Fibroblast of mammary gland (primary cell): ENCODE results near the gene PEX14.
"Not testable (repeated sequence)": the region's sequence is repeated elsewhere in the genome, so short reads cannot be mapped to it uniquely, and the experiment has no call there.

Experiments used
- DNase-seq: peaks from one replicate; pipeline ENCODE4 v3.0.0-alpha.2; 2010; ENCODE audit warnings: low read depth
- H3K4me3 ChIP-seq: 2 replicates; pipeline ENCODE4 v1.5.1; 2011; ENCODE audit warnings: low read depth, mild to moderate bottlenecking, low read length, moderate library complexity; ENCODE audit not compliant: control insufficient read depth
- CTCF ChIP-seq: conservative IDR thresholded peaks from 2 replicates; pipeline ENCODE4 v1.5.1; 2011; ENCODE audit warnings: low read depth, low read length, inconsistent platforms; ENCODE audit not compliant: control insufficient read depth, insufficient read depth

The PEX14 gene, protein sequence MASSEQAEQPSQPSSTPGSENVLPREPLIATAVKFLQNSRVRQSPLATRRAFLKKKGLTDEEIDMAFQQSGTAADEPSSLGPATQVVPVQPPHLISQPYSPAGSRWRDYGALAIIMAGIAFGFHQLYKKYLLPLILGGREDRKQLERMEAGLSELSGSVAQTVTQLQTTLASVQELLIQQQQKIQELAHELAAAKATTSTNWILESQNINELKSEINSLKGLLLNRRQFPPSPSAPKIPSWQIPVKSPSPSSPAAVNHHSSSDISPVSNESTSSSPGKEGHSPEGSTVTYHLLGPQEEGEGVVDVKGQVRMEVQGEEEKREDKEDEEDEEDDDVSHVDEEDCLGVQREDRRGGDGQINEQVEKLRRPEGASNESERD

GRCh38 chr1:10474613-10475507, at the start of gene PEX14:
TSS of gene PEX14 (plus strand) at chr1:10474950. CDS start at chr1:10474967, 17 bp downstream.
- peak within 1 kb of the TSS; percentile 72 for H3K4me3 ChIP-seq

GRCh38 chr1:10425826-10426534, 48.8 kb upstream of the PEX14 start:
- H3K4me3 ChIP-seq, DNase-seq: not testable (repeated sequence)

More at GRCh38 chr1:10474613-10475507, at the start of gene PEX14:
- no peak for TF ChIP-seq CTCF
- DNase-seq: peak; percentile 75

DNA sequence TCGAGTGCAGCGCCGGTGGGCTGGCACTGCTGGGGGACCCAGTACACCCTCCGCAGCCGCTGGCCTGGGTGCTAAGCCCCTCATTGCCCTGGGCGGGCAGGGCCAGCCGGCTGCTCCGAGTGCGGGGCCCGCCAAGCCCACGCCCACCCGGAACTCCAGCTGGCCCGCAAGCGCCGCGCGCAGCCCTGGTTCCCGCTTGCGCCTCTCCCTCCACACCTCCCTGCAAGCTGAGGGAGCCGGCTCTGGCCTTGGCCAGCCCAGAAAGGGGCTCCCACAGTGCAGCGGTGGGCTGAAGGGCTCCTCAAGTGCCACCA, 48.3 kb upstream of the PEX14 start:
- not testable (repeated sequence) for DNase-seq, H3K4me3 ChIP-seq

GRCh38 chr1:10428984-10429383, 45.8 kb upstream of the PEX14 start:
- TF ChIP-seq CTCF: no peak
- no peak for DNase-seq
- H3K4me3 ChIP-seq: no peak overlapping the region

GRCh38 chr1:10429868-10430215, 44.9 kb upstream of the PEX14 start:
- peak overlapping the region; percentile 89 for H3K4me3 ChIP-seq
- no peak for TF ChIP-seq CTCF
- DNase-seq: peak; percentile 65

DNA sequence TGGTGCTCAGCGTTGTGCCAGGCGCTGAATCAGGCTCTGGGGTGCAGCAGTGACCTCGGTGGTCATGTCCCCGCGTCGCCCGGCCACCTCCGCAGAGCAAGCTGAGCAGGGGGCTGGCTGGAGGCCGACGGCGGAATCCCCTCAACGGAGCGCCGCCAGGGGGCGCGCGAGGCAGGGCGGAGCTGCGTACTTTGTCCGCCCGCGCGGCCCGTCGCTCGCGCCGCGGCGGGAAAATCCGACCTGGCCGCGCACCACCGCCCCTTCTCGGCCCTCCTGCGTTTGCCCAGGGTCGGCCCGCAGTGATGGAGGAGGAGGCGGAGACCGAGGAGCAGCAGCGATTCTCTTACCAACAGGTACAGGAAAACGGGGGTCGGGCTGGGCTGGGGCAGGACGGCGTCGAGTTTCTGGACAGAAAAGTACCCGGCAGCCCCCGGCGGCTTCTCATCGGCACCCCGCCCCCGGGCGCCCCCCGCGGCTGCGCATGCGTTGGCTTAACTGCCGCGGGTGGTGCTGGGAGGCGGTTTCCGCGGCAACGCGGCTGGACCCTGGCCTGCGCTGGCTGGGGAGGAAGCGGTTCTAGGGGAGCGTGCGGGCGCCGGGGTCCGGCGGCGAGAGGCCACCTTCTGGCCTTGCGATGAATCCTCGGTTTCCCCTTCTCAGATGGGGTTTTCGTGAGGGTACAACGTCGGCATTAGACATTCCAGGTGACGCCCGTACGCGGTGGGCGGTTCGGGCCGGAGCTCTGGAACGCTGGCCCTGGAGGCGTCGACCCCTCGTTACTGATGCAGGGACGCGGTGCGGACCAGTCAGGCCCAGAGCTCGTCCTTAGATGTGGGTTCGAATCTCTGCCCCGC, 44.3 kb upstream of the PEX14 start, which contains the start of gene CENPS:
Gene CENPS, plus strand, starts transcription at position 218 of the 854 bp plus-strand sequence. Its CDS starts 85 bp downstream, at position 303.
- TF ChIP-seq CTCF: peak; percentile 48
- peak within 1 kb of the TSS; percentile 89 for H3K4me3 ChIP-seq
- peak; percentile 76 for DNase-seq
